Stimulated activated naive CD4-positive, alpha-beta T cell treated with Interleukin-2 at 50 U/mL for 16 hours (primary cell): ENCODE measurements around the gene NOTUM.

Experiments used
- DNase-seq: peaks from one replicate; lab custom pipeline; 2025; lab: John Stamatoyannopoulos, UW

The NOTUM gene

GRCh38 chr17:81935709-81936084 is 25.3 kb downstream of the NOTUM start:
- no peak for DNase-seq

- no peak for DNase-seq
These were observed 25.9 kb downstream of the NOTUM start for GRCh38 chr17:81934850-81935708.

- no peak for DNase-seq
These were observed 26.8 kb downstream of the NOTUM start for GRCh38 chr17:81934098-81934757.

GRCh38 chr17:81933178-81933699 is 27.7 kb downstream of the NOTUM start:
- DNase-seq, result no peak

- no peak for DNase-seq
These were observed 28.5 kb downstream of the NOTUM start for GRCh38 chr17:81932333-81932983.

GRCh38 chr17:81931557-81932332 is 29.2 kb downstream of the NOTUM start:
- DNase-seq, result no peak

GRCh38 chr17:81931189-81931556 is 29.8 kb downstream of the NOTUM start:
- no peak for DNase-seq

GRCh38 chr17:81930142-81931125 is 30.6 kb downstream of the NOTUM start:
- DNase-seq, result no peak

GRCh38 chr17:81929253-81930141 is 31.5 kb downstream of the NOTUM start:
- no peak for DNase-seq

GRCh38 chr17:81928544-81929252 is 32.3 kb downstream of the NOTUM start:
- DNase-seq, result no peak

GRCh38 chr17:81927653-81928543 is 33.1 kb downstream of the NOTUM start, which contains the start of gene MAFG:
Gene MAFG, minus strand, starts transcription at chr17:81927735. Its CDS starts 4,550 bp downstream, at chr17:81923185.
- DNase-seq, result peak; percentile 83

- DNase-seq, result peak; percentile 37
These were observed 33.8 kb downstream of the NOTUM start for GRCh38 chr17:81927152-81927652.

- peak; percentile 75 for DNase-seq
These were observed 34.4 kb downstream of the NOTUM start for GRCh38 chr17:81926451-81927151.

GRCh38 chr17:81925860-81926450 is 35.0 kb downstream of the NOTUM start:
- DNase-seq, result no peak

- peak; percentile 18 for DNase-seq
These were observed 36.1 kb downstream of the NOTUM start for GRCh38 chr17:81924557-81925532.
